ENCODE data around the gene CYP19A1. TPM values are rescaled to one million over a fixed set of nuclear protein-coding genes. Genes with fewer than 3 reads are reported as not detected.

The CYP19A1 gene
- total and polyA plus RNA-seq, 10 of the 15 experiments (the other 5 are each of a cell fraction or from before 2014, with no cell fraction given), result 0.08 to 1.8 (median 0.70) TPM

- H3K4me1 ChIP-seq (ENCODE audit: control insufficient read depth, insufficient read depth, low read length), result peaks cover 16% of the 10 kb centered on the region
- FAIRE-seq (peak; percentile 49), DNase-seq (ENCODE audit: low read depth, low spot score) (no peak), ATAC-seq (peak; percentile 65)
- H3K27me3 ChIP-seq (replicated peaks in 1 of 2; ENCODE audit: control insufficient read depth in 2 of 2, insufficient read depth in 2 of 2, low read length in 1 of 2), result no peaks in the 10 kb centered on the region; a peak in 1 of 4 replicates
- ChIA-PET RAD21 (ENCODE audit: unreplicated experiment) (no interaction called here), POLR2A (no interaction called here), SMC1A (ENCODE audit: uncharacterized antibody, unreplicated experiment) (no interaction called here), CTCF (interaction anchor here (1.4 kb wide), 1 partner anchor 17 kb away, joined by 4 read pairs; no protein-coding TSS in a partner anchor)
- no peaks in the 10 kb centered on the region for H3K79me2 ChIP-seq (ENCODE audit: control insufficient read depth, insufficient read depth, low read length)
- no peak overlapping the region for H3K9ac ChIP-seq (ENCODE audit: control insufficient read depth, insufficient read depth, low read length)
- H3K4me3 ChIP-seq, result no peak overlapping the region
- H3K4me2 ChIP-seq (ENCODE audit: control insufficient read depth, insufficient read depth), result no peak overlapping the region
- no peaks in the 10 kb centered on the region for H3K36me3 ChIP-seq (ENCODE audit: control insufficient read depth in 2 of 2, insufficient read depth in 2 of 2, low read length in 1 of 2)
- H2AFZ ChIP-seq (ENCODE audit: control insufficient read depth, low read depth, low read length), result no peak overlapping the region
- intact Hi-C loops (cut with micrococcal nuclease; ENCODE audit: unreplicated experiment) (no loop called here), in situ Hi-C loops (cut with MboI) (no loop called here)
- no TSS peak for BruUV-seq (replicated peaks)
- H3K27ac ChIP-seq (ENCODE audit: control insufficient read depth, insufficient read depth), result no peak overlapping the region
- H3K9me3 ChIP-seq (replicated peaks; ENCODE audit: control insufficient read depth, insufficient read depth, low read length), result no peaks in the 10 kb centered on the region
- H4K20me1 ChIP-seq (ENCODE audit: control insufficient read depth, insufficient read depth), result no peaks in the 10 kb centered on the region
- TF ChIP-seq FOXM1 (IDR thresholded peaks at IDR 0.05; ENCODE audit: low read depth, low read length) (no peak), RUNX3 (IDR thresholded peaks at IDR 0.05; ENCODE audit: low read length) (peak; percentile 8; the same call in 1 of the 2 replicates), CREM (IDR thresholded peaks at IDR 0.05; ENCODE audit: low read depth) (peak; percentile 20; the same call in 1 of the 2 replicates)
These were observed 94.6 kb downstream of the CYP19A1 start for GRCh38 chr15:51243774-51244173.

- FAIRE-seq, result no peak
- H3K36me3 ChIP-seq (ENCODE audit: control insufficient read depth in 2 of 2, insufficient read depth in 2 of 2, low read length in 1 of 2), result no peaks in the 10 kb centered on the region
- no peak overlapping the region for H3K27ac ChIP-seq (ENCODE audit: control insufficient read depth, insufficient read depth)
- no peaks in the 10 kb centered on the region for H4K20me1 ChIP-seq (ENCODE audit: control insufficient read depth, insufficient read depth)
- TF ChIP-seq MEF2B (IDR thresholded peaks at IDR 0.05; ENCODE audit: partially characterized antibody, poor library complexity, severe bottlenecking), result peak; percentile 50
- TF ChIP-seq SRF (IDR thresholded peaks at IDR 0.05; ENCODE audit: low read depth in 2 of 2, low read length in 2 of 2), result no peak
- no peak for TF ChIP-seq TCF7 (IDR thresholded peaks at IDR 0.05; ENCODE audit: borderline replicate concordance)
- no peak for TF ChIP-seq KDM1A (IDR thresholded peaks at IDR 0.05; ENCODE audit: borderline replicate concordance)
- TF ChIP-seq ASH2L (IDR thresholded peaks at IDR 0.05; ENCODE audit: borderline replicate concordance, low read depth), result no peak
- TF ChIP-seq MEF2A (IDR thresholded peaks at IDR 0.05; ENCODE audit: insufficient read depth, low read depth, low read length), result no peak
- no peak overlapping the region for H3K9ac ChIP-seq (ENCODE audit: control insufficient read depth, insufficient read depth, low read length)
- ChIA-PET RAD21 (ENCODE audit: unreplicated experiment) (interaction anchor here (0.8 kb wide), 1 partner anchor 10 kb away, joined by 3 read pairs; no protein-coding TSS in a partner anchor), POLR2A (interaction anchor here (0.6 kb wide), 1 partner anchor 14 kb away, joined by 8 read pairs; no protein-coding TSS in a partner anchor), CTCF (interaction anchor here (0.8 to 1.6 kb wide), 3 partner anchors 10 to 77 kb away, joined by 3 to 13 read pairs (median 4); no protein-coding TSS in a partner anchor), SMC1A (ENCODE audit: uncharacterized antibody, unreplicated experiment) (interaction anchor here (3.5 kb wide), 1 partner anchor 12 kb away, joined by 23 read pairs; no protein-coding TSS in a partner anchor)
- WGBS (ENCODE audit: insufficient coverage, insufficient replicate concordance, low lambda C conversion rate, missing lambda C conversion rate), result 0% methylated on average over 3 of the region's 4 CpGs
- no peaks in the 10 kb centered on the region for H3K9me3 ChIP-seq (replicated peaks; ENCODE audit: control insufficient read depth, insufficient read depth, low read length)
- H3K4me1 ChIP-seq (ENCODE audit: control insufficient read depth, insufficient read depth, low read length), result peaks cover 16% of the 10 kb centered on the region
- in situ Hi-C loops (cut with MboI) (no loop called here), intact Hi-C loops (cut with micrococcal nuclease; ENCODE audit: unreplicated experiment) (loop anchor here (1.0 kb wide), 1 partner anchor 12 kb away; no protein-coding TSS in a partner anchor)
- ATAC-seq, result peak; percentile 78
- no peaks in the 10 kb centered on the region for H3K79me2 ChIP-seq (ENCODE audit: control insufficient read depth, insufficient read depth, low read length)
- BruUV-seq (replicated peaks), result no TSS peak
- no peaks in the 10 kb centered on the region for H3K27me3 ChIP-seq (replicated peaks in 1 of 2; ENCODE audit: control insufficient read depth in 2 of 2, insufficient read depth in 2 of 2, low read length in 1 of 2)
- DNase-seq (ENCODE audit: low read depth, low spot score), result no peak
- no peak overlapping the region for H3K4me3 ChIP-seq
- no peak overlapping the region for H3K4me2 ChIP-seq (ENCODE audit: control insufficient read depth, insufficient read depth)
- no peak overlapping the region for H2AFZ ChIP-seq (ENCODE audit: control insufficient read depth, low read depth, low read length)
These were observed 98.3 kb downstream of the CYP19A1 start for GRCh38 chr15:51240066-51240465.
